H1 (cell line): ENCODE results near the gene CITED4. TPM values are rescaled to one million over a fixed set of nuclear protein-coding genes. Genes with fewer than 3 reads are reported as not detected.
A peak's percentile ranks its signal among the peaks of the same experiment; 100 is the strongest.

Source experiments
- CTCF ChIA-PET: fragments of 300-600 bp; sonication (Branson Sonifier 250); formaldehyde crosslinking; loops from one replicate; lab custom pipeline; 2021; ENCODE audit not compliant: partially characterized antibody; lab: Charles Lee
- POLR2A ChIA-PET: fragments of 300-600 bp; sonication (Branson Sonifier 250); formaldehyde crosslinking; loops from one replicate; lab custom pipeline; 2021; ENCODE audit warnings: inconsistent platforms; ENCODE audit not compliant: partially characterized antibody; lab: Charles Lee
- DNase-seq, 2 experiments: peaks; one replicate each; pipeline versions ENCODE4 v3.0.0 to v3.0.0-alpha.2; 2010 to 2022; ENCODE audit warnings: low spot score in 2 of 2, low read depth in 1 of 2, mixed read lengths in 1 of 2
- FAIRE-seq: peaks from 2 replicates; lab custom pipeline; 2011; peaks lifted over from hg19 to GRCh38; lab: Jason Lieb, UNC
- H2AFZ ChIP-seq: 2 replicates; pipeline ENCODE4 v1.8.1; 2012; ENCODE audit warnings: low read length, inconsistent platforms
- H2AK5ac ChIP-seq: 2 replicates; pipeline ENCODE4 v1.6.1; 2013; ENCODE audit warnings: low read depth, low read length
- H2BK120ac ChIP-seq: replicated peaks from 2 replicates; pipeline ENCODE3; 2013; ENCODE audit warnings: low read depth, low read length, inconsistent platforms
- H2BK12ac ChIP-seq: 2 replicates; pipeline ENCODE4 v1.6.1; 2013; ENCODE audit warnings: low read depth, low read length
- H2BK15ac ChIP-seq: 2 replicates; pipeline ENCODE4 v1.6.1; 2013; ENCODE audit warnings: low read length
- H2BK20ac ChIP-seq: 2 replicates; pipeline ENCODE4 v1.6.1; 2013; ENCODE audit warnings: low read length
- H2BK5ac ChIP-seq: 2 replicates; pipeline ENCODE4 v1.6.1; 2013; ENCODE audit warnings: low read depth, low read length
- H3K14ac ChIP-seq: 2 replicates; pipeline ENCODE4 v1.6.1; 2013; ENCODE audit warnings: inconsistent platforms; ENCODE audit not compliant: insufficient read length
- H3K18ac ChIP-seq: 2 replicates; pipeline ENCODE4 v1.6.1; 2013; ENCODE audit warnings: low read length; ENCODE audit errors: extremely low read depth
- H3K23ac ChIP-seq: 2 replicates; pipeline ENCODE4 v1.6.1; 2013; ENCODE audit warnings: inconsistent platforms; ENCODE audit not compliant: insufficient read length
- H3K23me2 ChIP-seq: 2 replicates; pipeline ENCODE4 v1.6.1; 2013; ENCODE audit warnings: low read depth, low read length
- H3K27ac ChIP-seq: 2 replicates; pipeline ENCODE4 v1.6.1; 2011; ENCODE audit warnings: low read depth, low read length, inconsistent platforms
- H3K27me3 ChIP-seq, 4 experiments: replicated peaks in 1 of 4; 1 replicate in 1 of 4; 2 replicates in 3 of 4; pipeline versions ENCODE4 v1.6.1 to v1.8.1; 2011 to 2013; ENCODE audit warnings: low read length in 3 of 4, mild to moderate bottlenecking in 3 of 4, inconsistent platforms in 2 of 4, mixed read lengths in 2 of 4, moderate library complexity in 1 of 4; ENCODE audit not compliant: control insufficient read depth in 3 of 4, insufficient read depth in 3 of 4; ENCODE audit errors: extremely low read depth in 1 of 4
- H3K36me3 ChIP-seq, 4 experiments: 2 replicates each; pipeline versions ENCODE4 v1.6.1 to v1.8.1; 2011 to 2013; ENCODE audit warnings: mild to moderate bottlenecking in 4 of 4, low read length in 3 of 4, moderate library complexity in 2 of 4, control low read depth in 1 of 4, inconsistent platforms in 1 of 4; ENCODE audit not compliant: insufficient read depth in 4 of 4, control insufficient read depth in 2 of 4
- H3K4ac ChIP-seq: replicated peaks from 2 replicates; pipeline ENCODE3; 2013; ENCODE audit warnings: low read length, low read depth, mixed read lengths, inconsistent platforms; ENCODE audit not compliant: insufficient read length
- H3K4me1 ChIP-seq, 4 experiments: replicated peaks in 1 of 4; 1 replicate in 1 of 4; 2 replicates in 3 of 4; pipeline versions ENCODE4 v1.6.1 to v1.8.1; 2011 to 2013; ENCODE audit warnings: low read length in 3 of 4, inconsistent platforms in 2 of 4, mixed read lengths in 1 of 4; ENCODE audit not compliant: insufficient read depth in 4 of 4, control insufficient read depth in 3 of 4
- H3K4me2 ChIP-seq, 2 experiments: 2 replicates each; pipeline versions ENCODE4 v1.6.1 to v1.8.1; 2011 to 2013; ENCODE audit warnings: low read depth in 2 of 2, low read length in 2 of 2, control low read depth in 1 of 2, inconsistent platforms in 1 of 2, mild to moderate bottlenecking in 1 of 2; ENCODE audit not compliant: insufficient read depth in 1 of 2
- H3K4me3 ChIP-seq, 4 experiments: fragments of 200-600, 300-600 bp in 1 of 4; sonication (generic), shearing (Covaris generic), sonication (Bioruptor Twin) in 1 of 4; 2 replicates each; pipeline versions ENCODE4 v1.5.1 to v1.8.1; 2011 to 2016; ENCODE audit warnings: low read length in 4 of 4, low read depth in 3 of 4, control low read depth in 2 of 4, inconsistent platforms in 2 of 4, mild to moderate bottlenecking in 2 of 4, mixed read lengths in 1 of 4, moderate library complexity in 1 of 4; ENCODE audit not compliant: insufficient read depth in 2 of 4; ENCODE audit errors: extremely low read depth in 1 of 4
- H3K56ac ChIP-seq: replicated peaks from 2 replicates; pipeline ENCODE3; 2013; ENCODE audit warnings: low read depth, mild to moderate bottlenecking, mixed read lengths, low read length, inconsistent platforms; ENCODE audit not compliant: insufficient read length
- H3K79me1 ChIP-seq: 2 replicates; pipeline ENCODE4 v1.6.1; 2013; ENCODE audit warnings: low read depth, low read length, control low read depth
- H3K79me2 ChIP-seq, 2 experiments: 2 replicates each; pipeline versions ENCODE4 v1.6.1 to v1.8.1; 2012 to 2013; ENCODE audit warnings: low read length in 2 of 2, mild to moderate bottlenecking in 2 of 2, inconsistent platforms in 1 of 2; ENCODE audit not compliant: insufficient read depth in 2 of 2, control insufficient read depth in 1 of 2
- H3K9ac ChIP-seq, 4 experiments: replicated peaks in 1 of 4; 1 replicate in 1 of 4; 2 replicates in 3 of 4; pipeline versions ENCODE4 v1.6.1 to v1.8.1; 2011 to 2013; ENCODE audit warnings: low read depth in 3 of 4, low read length in 3 of 4, control low read depth in 2 of 4, mild to moderate bottlenecking in 2 of 4, moderate library complexity in 2 of 4, inconsistent platforms in 1 of 4; ENCODE audit errors: extremely low read depth in 1 of 4
- H3K9me3 ChIP-seq, 2 experiments: 2 replicates each; pipeline versions ENCODE4 v1.6.1 to v1.8.1; 2012 to 2013; ENCODE audit warnings: mild to moderate bottlenecking in 2 of 2, moderate library complexity in 2 of 2, control low read depth in 1 of 2, inconsistent platforms in 1 of 2, low read depth in 1 of 2, low read length in 1 of 2, mixed read lengths in 1 of 2; ENCODE audit not compliant: insufficient read depth in 2 of 2
- H4K20me1 ChIP-seq, 2 experiments: replicated peaks in 1 of 2; 2 replicates each; pipeline versions ENCODE3 to v1.8.1; 2011 to 2013; ENCODE audit warnings: inconsistent platforms in 2 of 2, low read length in 2 of 2, mild to moderate bottlenecking in 1 of 2; ENCODE audit not compliant: insufficient read depth in 2 of 2, control insufficient read depth in 1 of 2
- H4K5ac ChIP-seq: 2 replicates; pipeline ENCODE4 v1.6.1; 2013; ENCODE audit warnings: low read length, low read depth, mixed read lengths, inconsistent platforms; ENCODE audit not compliant: insufficient read length
- H4K8ac ChIP-seq: 2 replicates; pipeline ENCODE4 v1.8.0; 2013; ENCODE audit warnings: mild to moderate bottlenecking, moderate library complexity, low read length, inconsistent platforms; ENCODE audit not compliant: insufficient read depth; ENCODE audit errors: extremely low read depth
- H4K91ac ChIP-seq: replicated peaks from 2 replicates; pipeline ENCODE3; 2013; ENCODE audit warnings: low read length, mixed read lengths, inconsistent platforms; ENCODE audit not compliant: insufficient read length
- BRCA1 ChIP-seq: IDR thresholded peaks from 2 replicates; pipeline ENCODE4 v1.6.1; 2012; ENCODE audit warnings: low read depth, low read length, improper control_type of control experiment
- RAD21 ChIP-seq, 2 experiments: IDR thresholded peaks in 1 of 2; conservative IDR thresholded peaks in 1 of 2; 2 replicates each; pipeline ENCODE4 v1.6.1; 2011; ENCODE audit warnings: low read depth in 2 of 2, low read length in 2 of 2, improper control_type of control experiment in 1 of 2, inconsistent platforms in 1 of 2, mild to moderate bottlenecking in 1 of 2, moderate library complexity in 1 of 2
- RXRA ChIP-seq: IDR thresholded peaks from 2 replicates; pipeline ENCODE4 v1.6.1; 2011; ENCODE audit warnings: low read depth, mild to moderate bottlenecking, low read length, moderate library complexity; ENCODE audit not compliant: insufficient read depth
- WGBS, 2 experiments: shearing (Covaris generic) in 1 of 2; methylation state at CpG; one replicate each; pipeline versions ENCODE4 v1.1.6 to v1.1.7; 2013 to 2015; ENCODE audit warnings: low lambda C conversion rate in 2 of 2, mixed read lengths in 2 of 2, inconsistent platforms in 1 of 2, low coverage in 1 of 2, missing lambda C conversion rate in 1 of 2; ENCODE audit not compliant: insufficient replicate concordance in 2 of 2, insufficient coverage in 1 of 2, insufficient read length in 1 of 2; ENCODE audit errors: extremely low coverage in 1 of 2, missing lambda C conversion rate in 1 of 2; 5-methylcytosine and 5-hydroxymethylcytosine counted together
- polyA plus RNA-seq, 7 experiments: library from polyadenylated mRNA; depleted of rRNA in 3 of 7; stranded (reverse) in 5 of 7; unstranded in 2 of 7; fragments of >200 nt in 5 of 7; fragments of 200-250 nt in 2 of 7; gene quantifications; 1 replicate in 5 of 7; 2 replicates in 1 of 7; 4 replicates in 1 of 7; pipeline versions ENCODE4 v1.2.1 to v1.2.3, GENCODE V29; 2011 to 2013; ENCODE audit warnings: missing spikeins in 2 of 7, mixed read lengths in 2 of 7
- total RNA-seq: library from RNA; stranded (reverse); fragmentation: NEBNext Ultra II Directional; extraction: Animal tissue kit (Norgen Biotek cat#: 25700); gene quantifications from 2 replicates; pipeline ENCODE4 v1.2.1, GENCODE V29; 2021
- TF ChIP-seq, protein P1 (sequence below), 3 experiments: IDR thresholded peaks; 1 replicate in 2 of 3; 2 replicates in 1 of 3; pipeline versions ENCODE4 v1.5.1 to v1.6.1; 2011; ENCODE audit warnings: low read length in 3 of 3, mild to moderate bottlenecking in 3 of 3, inconsistent platforms in 2 of 3, low read depth in 1 of 3, moderate library complexity in 1 of 3; ENCODE audit not compliant: insufficient read depth in 1 of 3; ENCODE audit errors: control extremely low read depth in 1 of 3
- TF ChIP-seq, protein P2 (sequence below): IDR thresholded peaks from 2 replicates; pipeline ENCODE4 v1.6.1; 2012; ENCODE audit warnings: inconsistent platforms

Gene CITED4
- total and polyA plus RNA-seq, 2 of the 8 experiments (the other 6 are each of a cell fraction or from before 2014, with no cell fraction given) = 5.4 to 16.3 TPM

DNA sequence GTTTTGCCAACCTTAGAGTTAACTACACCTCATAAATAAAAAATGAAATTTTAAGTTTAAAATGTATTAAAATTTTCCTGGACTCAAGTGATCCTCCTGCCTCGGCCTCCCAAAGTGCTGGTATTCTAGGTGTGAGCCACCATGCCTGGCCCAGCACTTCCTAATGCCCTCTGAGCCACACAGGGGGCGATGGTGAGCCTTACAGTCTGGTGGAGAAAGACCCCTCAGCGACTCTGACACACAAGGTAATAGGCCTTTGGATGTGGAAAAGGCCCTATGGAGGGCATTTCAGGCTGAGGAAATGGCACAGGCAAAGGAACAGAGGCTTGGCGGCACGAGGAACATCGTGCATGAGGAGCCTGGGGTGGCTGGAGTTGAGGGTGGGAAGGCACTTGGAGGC lies 6.7 kb downstream of the CITED4 start:
- Histone ChIP-seq H3K27ac (no peak overlapping the region), H3K23me2 (no peaks in the 10 kb centered on the region; the same call in 1 of the 2 replicates), H3K23ac (no peak overlapping the region), H2AFZ (no peak overlapping the region), H3K79me2 (no peaks in the 10 kb centered on the region), H2BK15ac (0 out of 2 replicates have a peak overlapping the region, but pooled peaks have one; percentile 11), H3K4me2 (no peak overlapping the region), H3K9ac (no peak overlapping the region), H2BK120ac (no peak overlapping the region), H4K5ac (no peak overlapping the region), H3K4me1 (peaks cover 0 to 3% (median 0%) of the 10 kb centered on the region in 4 experiments; a peak in 3 of 7 replicates), H4K8ac (no peak overlapping the region), H3K79me1 (no peaks in the 10 kb centered on the region), H3K14ac (no peak overlapping the region), H3K36me3 (no peaks in the 10 kb centered on the region), H2BK20ac (no peak overlapping the region), H3K9me3 (no peaks in the 10 kb centered on the region), H3K56ac (no peak overlapping the region), H2BK12ac (no peak overlapping the region), H3K4me3 (no peak overlapping the region), H3K4ac (no peak overlapping the region), H3K27me3 (peaks cover 0 to 9% (median 7%) of the 10 kb centered on the region in 4 experiments; a peak in 5 of 7 replicates), H4K91ac (no peak overlapping the region), H4K20me1 (peaks cover 0 to 2% of the 10 kb centered on the region in 2 experiments), H2BK5ac (no peak overlapping the region), H3K18ac (no peak overlapping the region), H2AK5ac (no peak overlapping the region)
- ChIA-PET POLR2A (interaction anchor here (1.0 to 1.5 kb wide), 4 partner anchors 23 to 97 kb away, joined by 3 to 5 read pairs (median 3); no protein-coding TSS in a partner anchor), CTCF (interaction anchor here (0.6 to 26.8 kb wide), 17 partner anchors 9 to 743 kb away, joined by 3 to 917 read pairs (median 4); no protein-coding TSS in a partner anchor)
- WGBS, 2 experiments = 79% methylated on average over 6 of the region's 6 CpGs; no CpG with 5 or more reads in 1 of the 2 experiments
- TF ChIP-seq, protein P1, sequence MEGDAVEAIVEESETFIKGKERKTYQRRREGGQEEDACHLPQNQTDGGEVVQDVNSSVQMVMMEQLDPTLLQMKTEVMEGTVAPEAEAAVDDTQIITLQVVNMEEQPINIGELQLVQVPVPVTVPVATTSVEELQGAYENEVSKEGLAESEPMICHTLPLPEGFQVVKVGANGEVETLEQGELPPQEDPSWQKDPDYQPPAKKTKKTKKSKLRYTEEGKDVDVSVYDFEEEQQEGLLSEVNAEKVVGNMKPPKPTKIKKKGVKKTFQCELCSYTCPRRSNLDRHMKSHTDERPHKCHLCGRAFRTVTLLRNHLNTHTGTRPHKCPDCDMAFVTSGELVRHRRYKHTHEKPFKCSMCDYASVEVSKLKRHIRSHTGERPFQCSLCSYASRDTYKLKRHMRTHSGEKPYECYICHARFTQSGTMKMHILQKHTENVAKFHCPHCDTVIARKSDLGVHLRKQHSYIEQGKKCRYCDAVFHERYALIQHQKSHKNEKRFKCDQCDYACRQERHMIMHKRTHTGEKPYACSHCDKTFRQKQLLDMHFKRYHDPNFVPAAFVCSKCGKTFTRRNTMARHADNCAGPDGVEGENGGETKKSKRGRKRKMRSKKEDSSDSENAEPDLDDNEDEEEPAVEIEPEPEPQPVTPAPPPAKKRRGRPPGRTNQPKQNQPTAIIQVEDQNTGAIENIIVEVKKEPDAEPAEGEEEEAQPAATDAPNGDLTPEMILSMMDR (IDR thresholded peaks at IDR 0.05; ENCODE audit: control extremely low read depth in 1 of 3, insufficient read depth in 1 of 3, low read depth in 1 of 3, low read length in 3 of 3) = peak; percentile 60 to 69 (median 66)
- TF ChIP-seq RAD21 (IDR thresholded peaks at IDR 0.05 in 1 of 2, conservative IDR thresholded peaks at IDR 0.05 in 1 of 2; ENCODE audit: low read depth in 2 of 2, low read length in 2 of 2) = peak; percentile 46 to 66; a peak in 3 of 4 replicates
- TF ChIP-seq, protein P2, sequence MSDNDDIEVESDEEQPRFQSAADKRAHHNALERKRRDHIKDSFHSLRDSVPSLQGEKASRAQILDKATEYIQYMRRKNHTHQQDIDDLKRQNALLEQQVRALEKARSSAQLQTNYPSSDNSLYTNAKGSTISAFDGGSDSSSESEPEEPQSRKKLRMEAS = 0 out of 2 replicates have a peak, but pooled peaks have one; percentile 16
- no peak for TF ChIP-seq BRCA1
- no peak for TF ChIP-seq RXRA
- DNase-seq = no peak
- no peak for FAIRE-seq
